HepG2 (cell line): ENCODE measurements around the gene BIRC6. TPM values are rescaled to one million over a fixed set of nuclear protein-coding genes. Genes with fewer than 3 reads are reported as not detected.

Source experiments
- MEIS1 ChIP-seq: sonication (generic); formaldehyde crosslinking; IDR thresholded peaks from 2 replicates; pipeline ENCODE4 v1.9.0; 2021; ENCODE audit warnings: mild to moderate bottlenecking, missing genetic modification reagents, moderate library complexity, borderline replicate concordance
- MIER3 ChIP-seq: IDR thresholded peaks from 2 replicates; pipeline ENCODE4 v1.6.1; 2016; ENCODE audit warnings: missing compliant biosample characterization, borderline replicate concordance
- SATB2 ChIP-seq: sonication (generic); formaldehyde crosslinking; IDR thresholded peaks from 2 replicates; pipeline ENCODE4 v1.5.0; 2020; ENCODE audit warnings: missing genetic modification reagents
- ZNF263 ChIP-seq: sonication (generic); formaldehyde crosslinking; IDR thresholded peaks from 2 replicates; pipeline ENCODE4 v1.4.0; 2020; ENCODE audit warnings: missing genetic modification reagents
- ZNF761 ChIP-seq: sonication (generic); formaldehyde crosslinking; conservative IDR thresholded peaks from 2 replicates; pipeline ENCODE4 v1.4.0; 2020; ENCODE audit warnings: mild to moderate bottlenecking, missing genetic modification reagents
- ZNF782 ChIP-seq: sonication (generic); formaldehyde crosslinking; IDR thresholded peaks from 2 replicates; pipeline ENCODE4 v1.4.0; 2020; ENCODE audit warnings: missing genetic modification reagents, mild to moderate bottlenecking, borderline replicate concordance
- polyA plus RNA-seq, 8 experiments: library from polyadenylated mRNA; depleted of rRNA in 3 of 8; stranded (reverse) in 7 of 8; unstranded in 1 of 8; fragments of >200 nt; fragmentation: Illumina TruSeq in 4 of 8; extraction: Trizol in 4 of 8; gene quantifications; 2 replicates each; pipeline versions ENCODE4 v1.2.1 to v1.2.3, GENCODE V29; 2011 to 2016; ENCODE audit warnings: low read depth in 4 of 8, missing spikeins in 1 of 8, mixed read lengths in 1 of 8; ENCODE audit not compliant: insufficient read depth in 1 of 8
- total RNA-seq, 5 experiments: library from RNA; depleted of rRNA; stranded (reverse); fragments of >200 nt; fragmentation: Illumina TruSeq; extraction: Trizol; gene quantifications; 2 replicates each; pipeline ENCODE4 v1.2.3, GENCODE V29; 2016; ENCODE audit warnings: low read depth in 1 of 5
- TF ChIP-seq, protein P1 (sequence below): sonication (generic); formaldehyde crosslinking; IDR thresholded peaks from 2 replicates; pipeline ENCODE4 v1.5.1; 2020; ENCODE audit warnings: missing genetic modification reagents, mild to moderate bottlenecking, borderline replicate concordance
- TF ChIP-seq, protein P2 (sequence below), 2 experiments: fragments of 450-650 bp in 1 of 2; sonication (generic) in 1 of 2; formaldehyde crosslinking in 1 of 2; IDR thresholded peaks; 2 replicates each; pipeline versions ENCODE4 v1.6.1 to v1.8.0; 2016 to 2022; ENCODE audit warnings: antibody characterized with exemption in 1 of 2, mild to moderate bottlenecking in 1 of 2, missing genetic modification reagents in 1 of 2
- TF ChIP-seq, protein P3 (sequence below): sonication (generic); formaldehyde crosslinking; IDR thresholded peaks from 2 replicates; pipeline ENCODE4 v1.4.0; 2020; ENCODE audit warnings: missing genetic modification reagents
- TF ChIP-seq, protein P4 (sequence below): sonication (generic); formaldehyde crosslinking; IDR thresholded peaks from 2 replicates; pipeline ENCODE4 v1.4.0; 2020; ENCODE audit warnings: missing genetic modification reagents

The BIRC6 gene
- total and polyA plus RNA-seq, 2 of the 13 experiments (the other 11 are each of a cell fraction or from before 2014, with no cell fraction given): 65.6 to 120 TPM

DNA sequence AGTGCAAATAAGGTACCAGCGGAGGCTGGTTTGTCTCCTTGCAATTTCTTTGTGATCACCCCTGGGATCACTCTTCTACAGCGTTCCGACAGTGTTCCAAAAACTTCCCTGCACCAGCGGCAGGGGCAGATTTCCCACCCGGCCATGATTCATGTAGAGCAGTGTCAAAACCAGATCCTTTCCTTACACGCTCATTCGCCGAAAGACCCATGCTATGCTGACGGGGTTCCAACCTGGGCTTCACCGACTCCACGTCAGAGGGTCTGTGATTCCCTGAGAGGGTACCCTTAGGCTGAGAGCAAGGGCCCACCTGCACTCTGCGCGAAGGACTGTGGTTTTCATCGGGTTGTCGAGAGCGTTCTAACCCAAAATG lies 270.6 kb downstream of the BIRC6 start (continued):
- TF ChIP-seq, protein P1, sequence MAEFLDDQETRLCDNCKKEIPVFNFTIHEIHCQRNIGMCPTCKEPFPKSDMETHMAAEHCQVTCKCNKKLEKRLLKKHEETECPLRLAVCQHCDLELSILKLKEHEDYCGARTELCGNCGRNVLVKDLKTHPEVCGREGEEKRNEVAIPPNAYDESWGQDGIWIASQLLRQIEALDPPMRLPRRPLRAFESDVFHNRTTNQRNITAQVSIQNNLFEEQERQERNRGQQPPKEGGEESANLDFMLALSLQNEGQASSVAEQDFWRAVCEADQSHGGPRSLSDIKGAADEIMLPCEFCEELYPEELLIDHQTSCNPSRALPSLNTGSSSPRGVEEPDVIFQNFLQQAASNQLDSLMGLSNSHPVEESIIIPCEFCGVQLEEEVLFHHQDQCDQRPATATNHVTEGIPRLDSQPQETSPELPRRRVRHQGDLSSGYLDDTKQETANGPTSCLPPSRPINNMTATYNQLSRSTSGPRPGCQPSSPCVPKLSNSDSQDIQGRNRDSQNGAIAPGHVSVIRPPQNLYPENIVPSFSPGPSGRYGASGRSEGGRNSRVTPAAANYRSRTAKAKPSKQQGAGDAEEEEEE: 0 out of 2 replicates have a peak, but pooled peaks have one; percentile 64
- TF ChIP-seq MIER3 (CRISPR knock-in tag) (no peak), ZNF782 (no peak), ZNF761 (CRISPR knock-in tag) (peak; percentile 81; the same call in 1 of the 2 replicates), SATB2 (CRISPR knock-in tag) (0 out of 2 replicates have a peak, but pooled peaks have one; percentile 11), ZNF263 (CRISPR knock-in tag) (peak; percentile 54; the same call in 1 of the 2 replicates), MEIS1 (CRISPR knock-in tag) (no peak)
- TF ChIP-seq, protein P2, sequence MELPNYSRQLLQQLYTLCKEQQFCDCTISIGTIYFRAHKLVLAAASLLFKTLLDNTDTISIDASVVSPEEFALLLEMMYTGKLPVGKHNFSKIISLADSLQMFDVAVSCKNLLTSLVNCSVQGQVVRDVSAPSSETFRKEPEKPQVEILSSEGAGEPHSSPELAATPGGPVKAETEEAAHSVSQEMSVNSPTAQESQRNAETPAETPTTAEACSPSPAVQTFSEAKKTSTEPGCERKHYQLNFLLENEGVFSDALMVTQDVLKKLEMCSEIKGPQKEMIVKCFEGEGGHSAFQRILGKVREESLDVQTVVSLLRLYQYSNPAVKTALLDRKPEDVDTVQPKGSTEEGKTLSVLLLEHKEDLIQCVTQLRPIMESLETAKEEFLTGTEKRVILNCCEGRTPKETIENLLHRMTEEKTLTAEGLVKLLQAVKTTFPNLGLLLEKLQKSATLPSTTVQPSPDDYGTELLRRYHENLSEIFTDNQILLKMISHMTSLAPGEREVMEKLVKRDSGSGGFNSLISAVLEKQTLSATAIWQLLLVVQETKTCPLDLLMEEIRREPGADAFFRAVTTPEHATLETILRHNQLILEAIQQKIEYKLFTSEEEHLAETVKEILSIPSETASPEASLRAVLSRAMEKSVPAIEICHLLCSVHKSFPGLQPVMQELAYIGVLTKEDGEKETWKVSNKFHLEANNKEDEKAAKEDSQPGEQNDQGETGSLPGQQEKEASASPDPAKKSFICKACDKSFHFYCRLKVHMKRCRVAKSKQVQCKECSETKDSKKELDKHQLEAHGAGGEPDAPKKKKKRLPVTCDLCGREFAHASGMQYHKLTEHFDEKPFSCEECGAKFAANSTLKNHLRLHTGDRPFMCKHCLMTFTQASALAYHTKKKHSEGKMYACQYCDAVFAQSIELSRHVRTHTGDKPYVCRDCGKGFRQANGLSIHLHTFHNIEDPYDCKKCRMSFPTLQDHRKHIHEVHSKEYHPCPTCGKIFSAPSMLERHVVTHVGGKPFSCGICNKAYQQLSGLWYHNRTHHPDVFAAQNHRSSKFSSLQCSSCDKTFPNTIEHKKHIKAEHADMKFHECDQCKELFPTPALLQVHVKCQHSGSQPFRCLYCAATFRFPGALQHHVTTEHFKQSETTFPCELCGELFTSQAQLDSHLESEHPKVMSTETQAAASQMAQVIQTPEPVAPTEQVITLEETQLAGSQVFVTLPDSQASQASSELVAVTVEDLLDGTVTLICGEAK (IDR thresholded peaks at IDR 0.05): no peak
- TF ChIP-seq, protein P2 (CRISPR knock-in tag; IDR thresholded peaks at IDR 0.05): 0 out of 2 replicates have a peak, but pooled peaks have one; percentile 9
- TF ChIP-seq, protein P3, sequence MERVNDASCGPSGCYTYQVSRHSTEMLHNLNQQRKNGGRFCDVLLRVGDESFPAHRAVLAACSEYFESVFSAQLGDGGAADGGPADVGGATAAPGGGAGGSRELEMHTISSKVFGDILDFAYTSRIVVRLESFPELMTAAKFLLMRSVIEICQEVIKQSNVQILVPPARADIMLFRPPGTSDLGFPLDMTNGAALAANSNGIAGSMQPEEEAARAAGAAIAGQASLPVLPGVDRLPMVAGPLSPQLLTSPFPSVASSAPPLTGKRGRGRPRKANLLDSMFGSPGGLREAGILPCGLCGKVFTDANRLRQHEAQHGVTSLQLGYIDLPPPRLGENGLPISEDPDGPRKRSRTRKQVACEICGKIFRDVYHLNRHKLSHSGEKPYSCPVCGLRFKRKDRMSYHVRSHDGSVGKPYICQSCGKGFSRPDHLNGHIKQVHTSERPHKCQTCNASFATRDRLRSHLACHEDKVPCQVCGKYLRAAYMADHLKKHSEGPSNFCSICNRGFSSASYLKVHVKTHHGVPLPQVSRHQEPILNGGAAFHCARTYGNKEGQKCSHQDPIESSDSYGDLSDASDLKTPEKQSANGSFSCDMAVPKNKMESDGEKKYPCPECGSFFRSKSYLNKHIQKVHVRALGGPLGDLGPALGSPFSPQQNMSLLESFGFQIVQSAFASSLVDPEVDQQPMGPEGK (CRISPR knock-in tag): no peak
- TF ChIP-seq, protein P4, sequence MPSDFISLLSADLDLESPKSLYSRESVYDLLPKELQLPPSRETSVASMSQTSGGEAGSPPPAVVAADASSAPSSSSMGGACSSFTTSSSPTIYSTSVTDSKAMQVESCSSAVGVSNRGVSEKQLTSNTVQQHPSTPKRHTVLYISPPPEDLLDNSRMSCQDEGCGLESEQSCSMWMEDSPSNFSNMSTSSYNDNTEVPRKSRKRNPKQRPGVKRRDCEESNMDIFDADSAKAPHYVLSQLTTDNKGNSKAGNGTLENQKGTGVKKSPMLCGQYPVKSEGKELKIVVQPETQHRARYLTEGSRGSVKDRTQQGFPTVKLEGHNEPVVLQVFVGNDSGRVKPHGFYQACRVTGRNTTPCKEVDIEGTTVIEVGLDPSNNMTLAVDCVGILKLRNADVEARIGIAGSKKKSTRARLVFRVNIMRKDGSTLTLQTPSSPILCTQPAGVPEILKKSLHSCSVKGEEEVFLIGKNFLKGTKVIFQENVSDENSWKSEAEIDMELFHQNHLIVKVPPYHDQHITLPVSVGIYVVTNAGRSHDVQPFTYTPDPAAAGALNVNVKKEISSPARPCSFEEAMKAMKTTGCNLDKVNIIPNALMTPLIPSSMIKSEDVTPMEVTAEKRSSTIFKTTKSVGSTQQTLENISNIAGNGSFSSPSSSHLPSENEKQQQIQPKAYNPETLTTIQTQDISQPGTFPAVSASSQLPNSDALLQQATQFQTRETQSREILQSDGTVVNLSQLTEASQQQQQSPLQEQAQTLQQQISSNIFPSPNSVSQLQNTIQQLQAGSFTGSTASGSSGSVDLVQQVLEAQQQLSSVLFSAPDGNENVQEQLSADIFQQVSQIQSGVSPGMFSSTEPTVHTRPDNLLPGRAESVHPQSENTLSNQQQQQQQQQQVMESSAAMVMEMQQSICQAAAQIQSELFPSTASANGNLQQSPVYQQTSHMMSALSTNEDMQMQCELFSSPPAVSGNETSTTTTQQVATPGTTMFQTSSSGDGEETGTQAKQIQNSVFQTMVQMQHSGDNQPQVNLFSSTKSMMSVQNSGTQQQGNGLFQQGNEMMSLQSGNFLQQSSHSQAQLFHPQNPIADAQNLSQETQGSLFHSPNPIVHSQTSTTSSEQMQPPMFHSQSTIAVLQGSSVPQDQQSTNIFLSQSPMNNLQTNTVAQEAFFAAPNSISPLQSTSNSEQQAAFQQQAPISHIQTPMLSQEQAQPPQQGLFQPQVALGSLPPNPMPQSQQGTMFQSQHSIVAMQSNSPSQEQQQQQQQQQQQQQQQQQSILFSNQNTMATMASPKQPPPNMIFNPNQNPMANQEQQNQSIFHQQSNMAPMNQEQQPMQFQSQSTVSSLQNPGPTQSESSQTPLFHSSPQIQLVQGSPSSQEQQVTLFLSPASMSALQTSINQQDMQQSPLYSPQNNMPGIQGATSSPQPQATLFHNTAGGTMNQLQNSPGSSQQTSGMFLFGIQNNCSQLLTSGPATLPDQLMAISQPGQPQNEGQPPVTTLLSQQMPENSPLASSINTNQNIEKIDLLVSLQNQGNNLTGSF (CRISPR knock-in tag): 0 out of 2 replicates have a peak, but pooled peaks have one; percentile 35
